Activated T-cell treated with anti-CD3 and anti-CD28 coated beads, Interleukin-2, amount 50 U/mL, for 72 hours (primary cell): Measurements from ENCODE around the gene DBR1. TPM values are rescaled to one million over a fixed set of nuclear protein-coding genes. Genes with fewer than 3 reads are reported as not detected.

ENCODE experiments used
- ATAC-seq, 2 donors: fragments of 150-1000 bp; cut with Tn5 transposase; replicated peaks in 1 of 2; 2 replicates each; pipeline ENCODE4 v1.10.0; 2021; ENCODE audit warnings: moderate library complexity in 2 of 2, mild to moderate bottlenecking in 1 of 2
- DNase-seq, 2 donors: peaks; one replicate each; pipeline ENCODE4 v3.0.0; 2021 to 2022; ENCODE audit warnings: mixed read lengths in 1 of 2
- H3K27ac Mint-ChIP-seq: one replicate; pipeline ENCODE4 v1.8.0; 2022; ENCODE audit warnings: mild to moderate bottlenecking, moderate library complexity, mixed read lengths
- H3K27me3 Mint-ChIP-seq: one replicate; pipeline ENCODE4 v1.8.0; 2022; ENCODE audit warnings: low read depth, mixed read lengths
- H3K36me3 Mint-ChIP-seq, 2 donors: one replicate each; pipeline ENCODE4 v1.8.0; 2022; ENCODE audit warnings: mixed read lengths in 2 of 2, mild to moderate bottlenecking in 1 of 2; ENCODE audit not compliant: insufficient read depth in 2 of 2
- H3K4me1 Mint-ChIP-seq: one replicate; pipeline ENCODE4 v1.8.0; 2022; ENCODE audit warnings: low read depth, mixed read lengths
- H3K4me3 Mint-ChIP-seq, 2 donors: one replicate each; pipeline ENCODE4 v1.8.0; 2022; ENCODE audit warnings: mild to moderate bottlenecking in 2 of 2, mixed read lengths in 2 of 2, moderate library complexity in 2 of 2
- H3K9me3 Mint-ChIP-seq, 2 donors: one replicate each; pipeline ENCODE4 v1.8.0; 2022; ENCODE audit warnings: mixed read lengths in 2 of 2
- total RNA-seq, 2 donors: library from RNA; stranded (reverse); gene quantifications; one replicate each; pipeline ENCODE4 v1.2.3, GENCODE V29; 2022

The DBR1 gene
- total RNA-seq, 2 donors from 2014 or later: 22.0 TPM

DNA sequence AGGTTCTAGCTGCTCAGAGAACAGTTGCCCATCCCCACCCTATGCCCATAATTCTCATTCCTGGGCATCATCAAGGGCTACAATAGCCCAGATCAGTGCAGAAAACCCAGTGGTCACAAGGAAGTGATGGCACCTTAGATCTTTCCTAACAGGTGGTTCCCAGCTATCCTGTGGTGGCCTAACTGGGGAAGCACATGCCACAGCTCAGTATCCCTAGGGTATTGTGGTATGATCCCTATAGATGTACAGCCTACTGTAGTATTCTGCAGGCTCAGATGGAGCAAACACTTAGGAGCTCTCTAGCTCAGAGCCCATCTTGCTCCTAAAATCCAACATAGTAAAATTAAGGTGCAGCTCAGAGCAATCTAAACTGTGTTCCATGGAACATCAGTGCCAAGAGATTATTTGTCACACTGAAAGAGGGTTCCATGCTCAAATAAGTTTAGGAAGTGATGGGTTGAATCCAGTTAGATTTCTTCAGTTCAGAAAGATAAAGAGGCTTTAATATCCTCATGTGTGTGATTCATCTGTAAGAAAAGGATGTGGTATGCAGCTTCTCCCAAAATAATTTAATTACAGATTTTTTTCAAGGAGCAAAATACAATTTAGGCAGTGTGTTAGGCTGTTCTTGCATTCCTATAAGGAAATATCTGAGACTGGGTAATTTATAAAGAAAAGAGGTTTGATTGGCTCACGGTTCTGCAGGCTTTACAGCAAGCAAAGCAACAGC is 46.9 kb downstream of the DBR1 start:
- H3K27me3 Mint-ChIP-seq: peaks cover 6% of the 10 kb centered on the region
- H3K36me3 Mint-ChIP-seq: no peaks in the 10 kb centered on the region
- no peak overlapping the region for H3K4me3 Mint-ChIP-seq
- DNase-seq (no peak), ATAC-seq (no peak)
- no peaks in the 10 kb centered on the region for H3K4me1 Mint-ChIP-seq
- no peaks in the 10 kb centered on the region for H3K9me3 Mint-ChIP-seq
- no peak overlapping the region for H3K27ac Mint-ChIP-seq

DNA sequence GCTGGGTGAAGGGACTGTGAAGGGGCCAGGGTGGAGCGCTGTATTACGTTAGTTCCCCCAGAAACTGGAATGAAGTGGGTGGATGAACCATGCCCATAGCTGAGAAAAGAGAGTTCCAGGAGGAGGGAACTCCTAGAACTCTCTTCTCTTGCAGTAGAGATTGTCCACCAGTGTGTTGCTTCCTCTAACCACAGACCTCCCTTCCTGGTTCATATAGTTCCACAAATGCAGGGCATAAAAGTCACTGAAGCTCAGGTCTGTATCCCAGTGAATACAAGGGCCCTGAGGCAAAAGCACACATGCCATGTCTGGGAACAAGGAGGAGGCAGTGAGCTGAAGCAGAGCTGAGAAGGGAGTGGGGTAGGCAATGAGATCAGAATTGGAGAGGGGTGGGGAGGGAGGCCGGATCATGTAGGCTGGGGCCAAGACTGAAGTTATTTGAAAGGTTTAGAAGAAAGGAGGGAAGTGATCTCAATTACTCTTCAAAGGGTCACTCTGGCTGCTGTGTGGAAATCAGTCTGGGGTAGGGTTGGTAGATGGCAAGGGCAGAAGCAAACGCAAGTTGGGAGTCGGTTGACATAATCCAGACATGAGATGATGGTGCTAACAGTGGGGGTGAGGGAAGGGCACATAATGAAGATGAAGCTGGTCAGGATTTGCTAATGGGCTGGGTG is 49.0 kb downstream of the DBR1 start:
- DNase-seq: no peak
- no peaks in the 10 kb centered on the region for H3K4me1 Mint-ChIP-seq
- H3K36me3 Mint-ChIP-seq: no peaks in the 10 kb centered on the region
- no peaks in the 10 kb centered on the region for H3K9me3 Mint-ChIP-seq
- no peak overlapping the region for H3K27ac Mint-ChIP-seq
- no peak overlapping the region for H3K4me3 Mint-ChIP-seq
- H3K27me3 Mint-ChIP-seq: peaks cover 6% of the 10 kb centered on the region
- ATAC-seq: no peak

DNA sequence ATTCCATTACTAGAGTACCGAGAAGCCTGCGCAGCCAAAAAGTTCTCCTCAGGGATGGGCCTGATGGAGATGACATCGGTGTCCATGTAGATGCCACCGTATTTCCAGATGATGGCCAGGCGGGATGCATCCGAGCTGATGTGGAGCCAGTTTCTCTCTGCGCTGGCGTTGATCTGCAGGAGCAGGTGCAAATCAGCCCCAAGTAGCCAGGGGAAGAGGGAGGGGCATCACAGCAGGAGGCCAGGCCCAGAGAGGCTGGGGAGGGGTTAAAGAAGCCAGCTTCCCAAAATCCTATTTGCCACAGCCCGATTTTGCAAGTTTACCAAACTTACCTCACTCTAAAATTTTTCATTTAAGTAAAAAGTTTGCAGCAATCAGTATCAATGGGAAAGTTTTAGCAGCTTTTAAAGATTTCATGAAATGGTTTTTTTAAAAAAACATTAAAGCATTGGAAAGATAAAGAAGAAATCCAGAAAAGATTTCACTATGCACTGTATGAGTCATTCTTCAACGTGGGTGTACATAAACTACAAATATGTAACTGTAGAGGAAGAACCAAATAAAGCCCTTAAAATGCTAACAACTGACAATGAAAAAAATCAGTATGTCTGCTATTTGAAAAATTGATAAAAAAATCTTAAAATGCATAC is 49.9 kb downstream of the DBR1 start:
- no peak for ATAC-seq
- H3K9me3 Mint-ChIP-seq: no peaks in the 10 kb centered on the region
- no peak overlapping the region for H3K4me3 Mint-ChIP-seq
- H3K27ac Mint-ChIP-seq: no peak overlapping the region
- DNase-seq: no peak
- peaks cover 14% of the 10 kb centered on the region for H3K27me3 Mint-ChIP-seq
- H3K4me1 Mint-ChIP-seq: no peaks in the 10 kb centered on the region
- no peaks in the 10 kb centered on the region for H3K36me3 Mint-ChIP-seq

DNA sequence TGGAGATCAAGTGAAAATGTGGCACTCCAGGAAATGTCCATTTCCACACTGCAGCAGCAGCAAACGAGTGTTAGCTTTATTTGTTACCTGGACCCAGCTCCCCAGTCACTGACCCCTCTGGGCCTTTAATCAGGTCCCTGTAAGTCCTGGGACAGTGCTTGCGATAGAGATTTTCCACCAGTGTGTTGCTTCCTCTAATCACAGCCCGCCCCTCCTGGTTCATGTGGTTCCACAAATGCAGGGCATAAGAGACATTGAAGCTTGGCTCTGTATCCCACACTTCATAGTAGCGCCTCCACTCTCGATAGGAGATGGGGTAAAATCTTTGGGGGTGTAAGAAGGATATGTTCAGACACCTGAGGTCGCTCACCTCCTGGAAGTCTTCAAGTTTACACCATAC is 50.5 kb downstream of the DBR1 start:
- Mint-ChIP-seq H3K4me3 (no peak overlapping the region), H3K9me3 (no peaks in the 10 kb centered on the region), H3K27ac (no peak overlapping the region), H3K27me3 (peaks cover 11% of the 10 kb centered on the region), H3K4me1 (no peaks in the 10 kb centered on the region), H3K36me3 (no peaks in the 10 kb centered on the region)
- DNase-seq (no peak), ATAC-seq (no peak)

DNA sequence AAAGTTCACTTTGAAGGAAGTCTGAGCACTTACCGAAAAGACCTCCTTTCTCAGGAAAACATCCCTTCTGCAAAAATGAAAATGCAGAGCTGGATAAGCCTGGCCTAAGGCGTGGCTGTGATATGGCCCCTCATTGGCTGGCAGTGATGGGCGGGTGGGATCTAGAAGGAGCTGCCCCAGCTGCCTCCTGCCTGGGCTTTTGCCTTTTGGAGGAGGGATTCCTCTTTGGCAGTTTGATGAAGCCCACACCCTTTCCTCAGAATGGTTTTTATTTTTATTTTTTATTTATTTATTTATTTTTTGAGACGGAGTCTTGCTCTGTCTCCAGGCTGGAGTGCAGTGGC is 55.3 kb downstream of the DBR1 start:
- peaks cover 0 to 1% of the 10 kb centered on the region in 2 donors for H3K36me3 Mint-ChIP-seq
- no peaks in the 10 kb centered on the region for H3K9me3 Mint-ChIP-seq
- ATAC-seq (no peak), DNase-seq (no peak)
- no peak overlapping the region for H3K4me3 Mint-ChIP-seq
- no peak overlapping the region for H3K27ac Mint-ChIP-seq
- H3K4me1 Mint-ChIP-seq: peaks cover 13% of the 10 kb centered on the region
- peaks cover 36% of the 10 kb centered on the region for H3K27me3 Mint-ChIP-seq

DNA sequence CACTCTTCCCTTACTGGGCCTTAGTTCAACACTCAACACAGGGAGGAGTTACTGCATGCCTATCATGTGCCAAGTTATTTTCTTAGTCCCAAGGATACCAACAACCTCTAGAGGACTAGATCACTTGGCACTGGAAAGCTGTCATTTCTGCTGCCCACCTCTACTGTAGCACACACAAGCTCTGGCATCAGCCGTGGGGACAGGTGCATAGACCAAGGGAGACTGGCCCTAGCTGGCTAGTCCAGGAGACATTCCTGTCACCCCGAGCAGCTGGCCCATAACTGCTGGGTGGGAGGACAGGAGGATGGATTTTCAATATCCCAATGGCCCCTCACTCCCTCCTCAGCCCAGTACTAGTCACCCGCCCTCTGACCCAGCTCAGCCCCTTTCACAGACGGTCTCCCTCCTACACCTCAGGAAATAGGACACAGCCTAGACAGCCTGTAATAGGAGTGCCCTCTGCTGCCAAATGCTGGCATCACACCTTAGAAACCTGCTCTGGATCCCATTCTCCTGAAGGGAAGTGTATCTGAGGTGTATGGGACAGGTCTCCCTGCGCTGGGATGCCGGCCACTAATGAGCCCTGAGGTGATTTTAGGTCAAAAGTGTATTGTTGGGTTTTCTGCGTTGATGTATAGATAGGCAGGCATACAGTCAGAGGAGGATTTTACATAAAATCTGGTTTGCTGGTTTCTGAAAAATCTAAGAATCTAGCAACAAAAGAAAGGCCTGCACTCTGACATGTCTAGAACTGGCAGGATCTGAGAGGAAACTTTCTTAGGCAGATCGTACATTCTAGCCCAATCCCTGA is 55.9 kb downstream of the DBR1 start:
- H3K27me3 Mint-ChIP-seq: peaks cover 42% of the 10 kb centered on the region
- ATAC-seq (peak; percentile 72 to 74), DNase-seq (peak; percentile 65 to 70)
- H3K36me3 Mint-ChIP-seq: peaks cover 0 to 1% of the 10 kb centered on the region in 2 donors
- H3K9me3 Mint-ChIP-seq: no peaks in the 10 kb centered on the region
- no peak overlapping the region for H3K27ac Mint-ChIP-seq
- H3K4me1 Mint-ChIP-seq: peaks cover 13% of the 10 kb centered on the region
- no peak overlapping the region for H3K4me3 Mint-ChIP-seq

DNA sequence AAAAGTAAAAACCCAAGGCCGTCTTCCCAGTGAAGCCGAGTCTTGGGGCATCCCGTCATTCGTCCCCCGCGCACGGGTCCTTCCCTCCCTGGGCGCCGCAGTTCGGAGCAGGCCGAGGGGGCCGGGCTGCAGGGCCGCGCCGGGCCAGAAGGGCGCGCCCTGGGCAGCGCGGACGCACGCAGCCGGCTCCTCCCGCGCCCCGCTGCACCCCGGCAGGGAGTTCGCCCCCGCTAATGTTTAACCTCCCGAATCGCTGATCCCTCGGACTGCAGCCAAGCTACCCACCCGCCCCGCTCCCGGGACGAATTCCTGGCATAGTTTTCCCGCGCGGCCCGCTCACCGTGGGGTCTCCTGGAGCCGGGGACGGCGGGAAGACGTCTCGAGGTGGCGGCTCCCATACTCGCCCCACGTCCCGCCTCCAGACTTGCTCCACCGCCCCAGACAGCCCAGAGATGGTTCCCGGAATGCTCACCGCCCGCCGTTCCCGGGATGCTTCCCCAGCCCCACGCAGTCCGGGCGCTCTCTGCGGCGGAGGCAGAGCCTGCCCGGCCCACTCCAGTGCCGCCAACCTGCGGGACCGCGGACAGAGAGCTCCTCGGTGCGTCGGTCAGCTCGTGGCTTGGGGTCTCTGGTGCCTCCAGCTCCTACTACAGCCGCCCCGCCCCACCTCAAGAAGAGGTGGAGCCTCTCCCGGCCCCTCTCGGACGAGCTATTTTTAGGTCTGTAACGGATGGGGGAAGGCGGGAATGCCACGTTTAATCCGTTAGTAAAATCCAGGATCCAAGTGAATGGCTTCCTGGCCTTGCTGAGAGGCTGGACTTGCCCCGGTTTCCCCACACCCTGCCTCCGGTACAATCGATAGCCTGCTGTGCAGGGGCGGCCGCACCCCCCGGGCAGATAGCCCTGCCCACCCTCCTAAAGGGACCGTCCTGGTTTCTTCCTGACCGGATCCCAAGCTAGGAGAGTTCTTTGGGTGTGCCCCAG is 59.4 kb downstream of the DBR1 start, which contains the start of gene DZIP1L:
DZIP1L (minus strand) TSS at position 621 of the 984 bp plus-strand sequence. CDS start 11,637 bp downstream, outside the sequence.
- Mint-ChIP-seq H3K4me3 (peak within 1 kb of the TSS; percentile 81 to 88), H3K4me1 (peaks cover 13% of the 10 kb centered on the region), H3K27ac (no peak within 1 kb of the TSS), H3K27me3 (peaks cover 56% of the 10 kb centered on the region), H3K36me3 (peaks cover 0 to 1% of the 10 kb centered on the region in 2 donors), H3K9me3 (no peaks in the 10 kb centered on the region)
- ATAC-seq: peak; percentile 95
- DNase-seq: peak; percentile 55 to 62

DNA sequence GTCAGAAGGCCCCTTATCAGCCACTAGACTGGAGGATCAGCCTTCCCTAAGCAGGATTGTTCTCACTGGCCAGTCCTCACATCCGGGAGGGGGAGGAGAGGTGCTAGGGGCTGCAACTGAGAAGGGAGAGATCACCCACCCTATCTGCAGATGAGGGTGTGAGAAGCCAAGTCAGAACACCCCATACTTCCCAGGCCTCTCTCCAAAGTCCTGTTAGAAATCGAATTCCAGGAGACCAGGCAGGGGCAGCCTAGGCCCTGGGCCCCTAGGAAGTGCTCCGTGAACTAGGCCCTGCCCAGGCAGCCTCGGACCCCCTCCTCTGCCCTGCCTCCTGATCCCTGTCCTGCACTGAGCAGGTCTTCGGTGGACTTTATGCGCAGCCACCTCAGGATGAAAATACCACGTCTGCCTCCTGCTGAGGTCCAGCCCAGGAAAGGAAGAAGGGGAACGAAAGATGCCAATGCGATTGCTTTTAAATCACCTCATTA is 60.2 kb downstream of the DBR1 start:
- Mint-ChIP-seq H3K27ac (no peak overlapping the region), H3K36me3 (peaks cover 0 to 1% of the 10 kb centered on the region in 2 donors), H3K9me3 (no peaks in the 10 kb centered on the region), H3K27me3 (peaks cover 55% of the 10 kb centered on the region), H3K4me3 (peak overlapping the region; percentile 81 to 88), H3K4me1 (peaks cover 13% of the 10 kb centered on the region)
- no peak for DNase-seq
- no peak for ATAC-seq

DNA sequence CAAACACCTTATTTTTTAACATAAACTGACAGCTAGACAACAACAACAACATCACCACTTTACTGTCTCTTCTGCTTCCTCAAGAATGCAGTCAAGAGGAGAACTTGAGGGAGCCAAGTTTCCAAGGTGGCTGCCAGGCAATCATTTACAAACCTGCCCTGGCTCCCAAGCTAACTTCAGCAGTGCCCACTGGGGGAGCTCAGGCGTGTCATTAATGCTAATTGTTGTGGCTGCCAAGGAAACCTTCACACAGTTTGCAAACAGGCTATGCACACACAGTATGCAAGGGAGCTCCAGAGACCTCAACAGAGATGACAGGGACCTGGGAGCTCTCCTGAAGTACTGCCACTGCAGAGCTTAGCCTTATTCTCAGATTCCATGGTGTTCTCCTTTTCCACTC is 61.4 kb downstream of the DBR1 start:
- ATAC-seq (no peak), DNase-seq (no peak)
- Mint-ChIP-seq H3K27ac (no peak overlapping the region), H3K36me3 (peaks cover 0 to 1% of the 10 kb centered on the region in 2 donors), H3K4me3 (no peak overlapping the region), H3K27me3 (peaks cover 64% of the 10 kb centered on the region), H3K9me3 (no peaks in the 10 kb centered on the region), H3K4me1 (peaks cover 13% of the 10 kb centered on the region)

DNA sequence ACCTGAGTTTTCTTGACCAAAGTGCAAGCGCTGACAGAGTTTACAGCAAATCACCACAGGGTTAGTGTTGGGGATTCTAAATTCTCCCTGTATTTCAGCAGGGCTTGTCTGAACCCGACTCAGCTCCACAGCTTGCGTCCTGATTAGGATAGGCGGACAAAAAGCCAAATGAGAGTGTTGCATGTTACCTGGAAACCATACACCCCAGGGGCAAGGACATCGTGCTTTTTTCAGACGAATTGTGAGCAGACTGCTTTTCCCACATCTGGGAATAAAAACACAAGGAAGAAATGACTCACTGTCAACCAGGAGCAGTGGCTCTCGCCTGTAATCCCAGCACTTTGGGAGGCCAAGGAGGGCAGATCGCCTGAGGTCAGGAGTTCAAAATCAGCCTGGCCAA is 62.4 kb downstream of the DBR1 start:
- no peak overlapping the region for H3K4me3 Mint-ChIP-seq
- DNase-seq: no peak
- H3K36me3 Mint-ChIP-seq: peaks cover 0 to 1% of the 10 kb centered on the region in 2 donors
- no peak for ATAC-seq
- H3K27me3 Mint-ChIP-seq: peaks cover 73% of the 10 kb centered on the region
- peaks cover 13% of the 10 kb centered on the region for H3K4me1 Mint-ChIP-seq
- no peak overlapping the region for H3K27ac Mint-ChIP-seq
- H3K9me3 Mint-ChIP-seq: no peaks in the 10 kb centered on the region
